Measurements from ENCODE around the gene MTNR1B.

- TF ChIP-seq EP300 (IDR thresholded peaks at IDR 0.05; ENCODE audit: borderline replicate concordance in 1 of 2, low read depth in 1 of 2, low read length in 1 of 2) (no peak), RXRA (IDR thresholded peaks at IDR 0.05; ENCODE audit: borderline replicate concordance, low read depth) (no peak), CTCF (IDR thresholded peaks at IDR 0.05) (no peak), GABPA (IDR thresholded peaks at IDR 0.05; ENCODE audit: low read depth) (no peak), MEF2A (IDR thresholded peaks at IDR 0.05; ENCODE audit: borderline replicate concordance, low read depth) (no peak), ZBTB33 (IDR thresholded peaks at IDR 0.05; ENCODE audit: borderline replicate concordance, low read depth) (no peak)
Measured at GRCh38 chr11:93013646-93014045, 44.2 kb downstream of the MTNR1B start.

All from SK-N-SH (cell line).